ENCODE measurements around the gene HAUS2. TPM values are rescaled to one million over a fixed set of nuclear protein-coding genes. Genes with fewer than 3 reads are reported as not detected.

Gene HAUS2
- total and polyA plus RNA-seq, 7 donors: 11.1 to 24.6 (median 18.3) TPM

DNA sequence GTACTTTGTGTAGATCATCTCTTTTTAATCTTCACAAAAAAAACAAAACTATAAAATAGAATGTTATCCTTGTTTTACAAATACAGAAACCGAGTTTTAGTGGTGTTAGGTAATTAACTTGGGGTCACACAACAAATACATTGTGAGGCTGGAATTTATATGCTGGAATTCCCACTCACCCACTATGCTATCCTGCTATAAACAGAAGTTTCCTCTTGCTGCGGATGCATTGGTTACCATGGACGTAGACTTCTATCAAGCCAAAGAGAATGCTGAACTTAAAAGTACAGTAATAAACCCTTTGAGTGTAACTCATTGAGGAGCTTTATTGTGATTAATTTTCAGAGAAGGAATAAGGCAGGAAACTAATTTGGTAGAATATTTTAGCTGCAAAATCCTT lies 44.0 kb upstream of the HAUS2 start:
- Histone ChIP-seq H3K9me3 (no peaks in the 10 kb centered on the region), H3K27me3 (no peaks in the 10 kb centered on the region), H3K27ac (peak overlapping the region in 2 of 4 donors; percentile 1 to 12), H3K36me3 (no peaks in the 10 kb centered on the region), H3K4me3 (no peak overlapping the region), H3K4me1 (peaks cover 0 to 44% (median 29%) of the 10 kb centered on the region in 4 donors)
- intact Hi-C loops (cut with DNase I): no loop called here
- 68 to 70% methylated on average over 3 of the region's 3 CpGs for WGBS, 2 donors
- TF ChIP-seq POLR2AphosphoS5 (IDR thresholded peaks at IDR 0.05) (no peak), EP300 (IDR thresholded peaks at IDR 0.05) (no peak), POLR2A (IDR thresholded peaks at IDR 0.05) (no peak)
- TF ChIP-seq, protein P1, sequence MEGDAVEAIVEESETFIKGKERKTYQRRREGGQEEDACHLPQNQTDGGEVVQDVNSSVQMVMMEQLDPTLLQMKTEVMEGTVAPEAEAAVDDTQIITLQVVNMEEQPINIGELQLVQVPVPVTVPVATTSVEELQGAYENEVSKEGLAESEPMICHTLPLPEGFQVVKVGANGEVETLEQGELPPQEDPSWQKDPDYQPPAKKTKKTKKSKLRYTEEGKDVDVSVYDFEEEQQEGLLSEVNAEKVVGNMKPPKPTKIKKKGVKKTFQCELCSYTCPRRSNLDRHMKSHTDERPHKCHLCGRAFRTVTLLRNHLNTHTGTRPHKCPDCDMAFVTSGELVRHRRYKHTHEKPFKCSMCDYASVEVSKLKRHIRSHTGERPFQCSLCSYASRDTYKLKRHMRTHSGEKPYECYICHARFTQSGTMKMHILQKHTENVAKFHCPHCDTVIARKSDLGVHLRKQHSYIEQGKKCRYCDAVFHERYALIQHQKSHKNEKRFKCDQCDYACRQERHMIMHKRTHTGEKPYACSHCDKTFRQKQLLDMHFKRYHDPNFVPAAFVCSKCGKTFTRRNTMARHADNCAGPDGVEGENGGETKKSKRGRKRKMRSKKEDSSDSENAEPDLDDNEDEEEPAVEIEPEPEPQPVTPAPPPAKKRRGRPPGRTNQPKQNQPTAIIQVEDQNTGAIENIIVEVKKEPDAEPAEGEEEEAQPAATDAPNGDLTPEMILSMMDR (IDR thresholded peaks at IDR 0.05): no peak
- DNase-seq: no peak

DNA sequence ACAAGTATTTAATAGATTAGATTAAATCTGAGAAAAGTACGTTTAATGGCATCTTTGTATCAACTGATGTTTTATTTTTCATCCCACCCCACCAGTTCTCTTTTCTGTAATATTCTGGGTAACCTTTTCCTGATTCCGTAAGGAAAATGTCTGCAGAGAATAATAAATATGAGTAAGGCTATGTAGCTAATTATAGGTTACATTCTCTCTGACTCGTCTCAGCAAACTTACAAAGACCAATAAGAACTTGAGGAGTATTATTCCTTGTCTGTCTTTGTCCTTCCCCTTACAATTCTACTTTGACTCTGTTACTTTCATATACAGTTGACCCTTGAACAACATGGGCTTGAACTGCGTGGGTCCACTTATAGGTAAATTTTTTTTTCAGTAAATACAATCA lies 41.1 kb upstream of the HAUS2 start:
- H3K27ac ChIP-seq: peak overlapping the region in 2 of 4 donors; percentile 48 to 69
- intact Hi-C loops (cut with DNase I): no loop called here
- TF ChIP-seq POLR2A (IDR thresholded peaks at IDR 0.05) (no peak), EP300 (IDR thresholded peaks at IDR 0.05) (no peak), POLR2AphosphoS5 (IDR thresholded peaks at IDR 0.05) (no peak)
- TF ChIP-seq, protein P1 (IDR thresholded peaks at IDR 0.05): no peak
- no peak for DNase-seq
- H3K36me3 ChIP-seq: no peaks in the 10 kb centered on the region
- peaks cover 0 to 33% (median 25%) of the 10 kb centered on the region in 4 donors for H3K4me1 ChIP-seq
- H3K4me3 ChIP-seq: no peak overlapping the region
- whole genome bisulfite sequencing, 2 donors: 86% methylated on average over 4 of the region's 4 CpGs
- no peaks in the 10 kb centered on the region for H3K9me3 ChIP-seq
- no peaks in the 10 kb centered on the region for H3K27me3 ChIP-seq

- Histone ChIP-seq H3K4me1 (peaks cover 0 to 30% (median 25%) of the 10 kb centered on the region in 4 donors), H3K9me3 (no peaks in the 10 kb centered on the region), H3K27ac (peak overlapping the region; percentile 2 to 69 (median 48)), H3K36me3 (peaks cover 0 to 2% (median 0%) of the 10 kb centered on the region in 4 donors), H3K4me3 (no peak overlapping the region), H3K27me3 (no peaks in the 10 kb centered on the region)
- intact Hi-C loops (cut with DNase I): no loop called here
- DNase-seq: peak; percentile 81
- 80 to 81% methylated on average over 9 of the region's 9 CpGs for WGBS, 2 donors
- peak; percentile 30 to 63 (median 48) for TF ChIP-seq POLR2AphosphoS5 (IDR thresholded peaks at IDR 0.05)
- no peak for TF ChIP-seq EP300 (IDR thresholded peaks at IDR 0.05)
These were observed 40.4 kb upstream of the HAUS2 start for GRCh38 chr15:42508263-42508690.

GRCh38 chr15:42510258-42511006 lies 38.2 kb upstream of the HAUS2 start:
- no peak for DNase-seq
- intact Hi-C loops (cut with DNase I): no loop called here
- Histone ChIP-seq H3K27ac (peak overlapping the region in 3 of 4 donors; percentile 45 to 60 (median 45)), H3K36me3 (peaks cover 0 to 23% (median under 1%) of the 10 kb centered on the region in 4 donors), H3K4me1 (peaks cover 0 to 23% (median 19%) of the 10 kb centered on the region in 4 donors), H3K9me3 (no peaks in the 10 kb centered on the region), H3K4me3 (no peak overlapping the region), H3K27me3 (no peaks in the 10 kb centered on the region)
- WGBS, 2 donors: 90 to 96% methylated on average over 4 of the region's 4 CpGs
- TF ChIP-seq POLR2AphosphoS5 (IDR thresholded peaks at IDR 0.05) (no peak), EP300 (IDR thresholded peaks at IDR 0.05) (no peak), POLR2A (IDR thresholded peaks at IDR 0.05) (no peak)
- TF ChIP-seq, protein P1 (IDR thresholded peaks at IDR 0.05): no peak

DNA sequence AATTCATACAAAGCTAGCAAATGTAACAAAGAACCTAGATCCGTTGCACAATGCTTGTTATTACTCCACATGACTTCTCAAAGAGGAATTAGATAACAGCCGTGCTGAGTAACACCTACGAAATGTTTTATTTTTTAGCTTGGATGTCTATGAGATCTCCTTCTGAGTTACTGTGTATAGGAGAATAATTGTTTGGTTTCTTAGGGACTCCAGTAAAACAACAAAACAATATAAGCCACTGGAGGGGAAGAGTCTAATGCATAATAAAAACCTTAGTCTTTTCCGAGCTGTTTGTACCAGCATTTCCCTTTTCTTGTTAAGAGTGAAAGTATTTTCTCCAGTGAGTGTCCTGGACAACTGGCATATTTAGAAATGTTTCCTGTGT lies 37.6 kb upstream of the HAUS2 start:
- H3K27me3 ChIP-seq: no peaks in the 10 kb centered on the region
- peaks cover 0 to 23% (median 19%) of the 10 kb centered on the region in 4 donors for H3K4me1 ChIP-seq
- H3K4me3 ChIP-seq: peak overlapping the region in 1 of 4 donors; percentile 8
- WGBS, 2 donors: 61 to 81% methylated on average over 4 of the region's 4 CpGs
- intact Hi-C loops (cut with DNase I): no loop called here
- no peak for DNase-seq
- peaks cover 0 to 29% (median 3%) of the 10 kb centered on the region in 4 donors for H3K36me3 ChIP-seq
- no peaks in the 10 kb centered on the region for H3K9me3 ChIP-seq
- TF ChIP-seq POLR2AphosphoS5 (IDR thresholded peaks at IDR 0.05) (peak in 1 of 4 donors; percentile 45), POLR2A (IDR thresholded peaks at IDR 0.05) (no peak), EP300 (IDR thresholded peaks at IDR 0.05) (no peak)
- TF ChIP-seq, protein P1 (IDR thresholded peaks at IDR 0.05): no peak
- peak overlapping the region in 3 of 4 donors; percentile 45 to 60 (median 46) for H3K27ac ChIP-seq
